ENCODE results near the gene SCML2. TPM values are rescaled to one million over a fixed set of nuclear protein-coding genes. Genes with fewer than 3 reads are reported as not detected.

The SCML2 gene
- polyA plus RNA-seq, 3 donors = 0.27 to 0.41 (median 0.27) TPM

DNA sequence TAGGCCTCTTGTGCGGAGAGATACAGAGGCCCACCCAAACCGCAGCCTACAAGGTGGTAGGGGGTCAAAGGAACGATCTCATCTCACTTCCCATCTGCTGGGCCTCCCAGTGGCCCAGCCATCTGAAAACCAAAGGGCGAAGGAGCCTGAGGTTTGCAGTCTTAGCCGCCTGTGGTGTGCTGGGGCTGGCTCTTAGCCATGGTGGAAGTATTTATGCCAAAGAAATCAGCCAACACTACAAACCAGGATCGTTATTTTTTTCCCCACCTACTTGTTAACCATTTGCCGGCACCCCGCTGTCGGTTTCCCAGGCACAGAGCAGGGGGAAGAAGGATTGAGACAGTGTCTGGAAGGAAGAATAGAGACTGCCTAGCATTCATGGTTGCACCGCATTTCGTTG, 40.0 kb upstream of the SCML2 start:
- Mint-ChIP-seq H3K4me3 (no peak overlapping the region), H3K27ac (peak overlapping the region in 1 of 7 donors; percentile 3), H3K36me3 (no peaks in the 10 kb centered on the region), H3K4me1 (peaks cover 3% of the 10 kb centered on the region), H3K9me3 (peaks cover 0 to 7% (median 0%) of the 10 kb centered on the region in 7 donors), H3K27me3 (ENCODE audit: low read depth in 3 of 3) (peaks cover 0 to 10% (median 0%) of the 10 kb centered on the region in 3 donors)
- no peak overlapping the region for H3K27ac ChIP-seq (ENCODE audit: low read depth in 1 of 2, low read length in 2 of 2)
- no peaks in the 10 kb centered on the region for H3K36me3 ChIP-seq (replicated peaks in 1 of 2; ENCODE audit: control insufficient read depth in 1 of 2, insufficient read depth in 2 of 2, low read length in 2 of 2)
- H3K9me3 ChIP-seq (replicated peaks in 1 of 2; ENCODE audit: control insufficient read depth in 1 of 2, insufficient read depth in 1 of 2, low read length in 2 of 2) = no peaks in the 10 kb centered on the region
- H3K27me3 ChIP-seq (ENCODE audit: control insufficient read depth in 2 of 2, insufficient read depth in 2 of 2, low read length in 2 of 2) = no peaks in the 10 kb centered on the region
- H3K79me2 ChIP-seq (ENCODE audit: insufficient read depth, low read length) = no peaks in the 10 kb centered on the region
- no peak overlapping the region for H3K9ac ChIP-seq (ENCODE audit: insufficient read depth, low read length, poor library complexity, severe bottlenecking)
- no peak overlapping the region for H3K4me2 ChIP-seq (replicated peaks; ENCODE audit: extremely low read depth, low read length, poor library complexity, severe bottlenecking)
- TF ChIP-seq, protein P1, sequence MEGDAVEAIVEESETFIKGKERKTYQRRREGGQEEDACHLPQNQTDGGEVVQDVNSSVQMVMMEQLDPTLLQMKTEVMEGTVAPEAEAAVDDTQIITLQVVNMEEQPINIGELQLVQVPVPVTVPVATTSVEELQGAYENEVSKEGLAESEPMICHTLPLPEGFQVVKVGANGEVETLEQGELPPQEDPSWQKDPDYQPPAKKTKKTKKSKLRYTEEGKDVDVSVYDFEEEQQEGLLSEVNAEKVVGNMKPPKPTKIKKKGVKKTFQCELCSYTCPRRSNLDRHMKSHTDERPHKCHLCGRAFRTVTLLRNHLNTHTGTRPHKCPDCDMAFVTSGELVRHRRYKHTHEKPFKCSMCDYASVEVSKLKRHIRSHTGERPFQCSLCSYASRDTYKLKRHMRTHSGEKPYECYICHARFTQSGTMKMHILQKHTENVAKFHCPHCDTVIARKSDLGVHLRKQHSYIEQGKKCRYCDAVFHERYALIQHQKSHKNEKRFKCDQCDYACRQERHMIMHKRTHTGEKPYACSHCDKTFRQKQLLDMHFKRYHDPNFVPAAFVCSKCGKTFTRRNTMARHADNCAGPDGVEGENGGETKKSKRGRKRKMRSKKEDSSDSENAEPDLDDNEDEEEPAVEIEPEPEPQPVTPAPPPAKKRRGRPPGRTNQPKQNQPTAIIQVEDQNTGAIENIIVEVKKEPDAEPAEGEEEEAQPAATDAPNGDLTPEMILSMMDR (IDR thresholded peaks at IDR 0.05) = no peak
- no peaks in the 10 kb centered on the region for H4K20me1 ChIP-seq (ENCODE audit: insufficient read depth, low read length)
- H3K4me1 ChIP-seq (ENCODE audit: control insufficient read depth in 1 of 2, insufficient read depth in 2 of 2, low read length in 2 of 2) = no peaks in the 10 kb centered on the region
- no peak for DNase-seq
- H2AFZ ChIP-seq (ENCODE audit: insufficient read depth, low read depth, low read length, poor library complexity, severe bottlenecking) = no peak overlapping the region
- H3K4me3 ChIP-seq (replicated peaks in 1 of 3; ENCODE audit: low read depth in 2 of 3, low read length in 3 of 3) = no peak overlapping the region
- intact Hi-C loops (cut with micrococcal nuclease) = loop anchor here (5.0 to 10.0 kb wide), 3 partner anchors 500 to 938 kb away; no protein-coding TSS in a partner anchor
- WGBS (ENCODE audit: insufficient coverage) = no CpG with 5 or more reads among the region's 11 CpGs

- H3K27me3 ChIP-seq (ENCODE audit: control insufficient read depth in 2 of 2, insufficient read depth in 2 of 2, low read length in 2 of 2) = no peaks in the 10 kb centered on the region
- peak overlapping the region in 1 of 7 donors; percentile 63 for H3K27ac Mint-ChIP-seq
- H2AFZ ChIP-seq (ENCODE audit: insufficient read depth, low read depth, low read length, poor library complexity, severe bottlenecking) = no peak overlapping the region
- peaks cover 0 to 2% (median 0%) of the 10 kb centered on the region in 3 donors for H3K27me3 Mint-ChIP-seq (ENCODE audit: low read depth in 3 of 3)
- no peaks in the 10 kb centered on the region for H3K4me1 ChIP-seq (ENCODE audit: control insufficient read depth in 1 of 2, insufficient read depth in 2 of 2, low read length in 2 of 2)
- H3K4me1 Mint-ChIP-seq = no peaks in the 10 kb centered on the region
- peak overlapping the region in 1 of 2 donors; percentile 51 for H3K4me3 Mint-ChIP-seq
- no peaks in the 10 kb centered on the region for H4K20me1 ChIP-seq (ENCODE audit: insufficient read depth, low read length)
- H3K4me3 ChIP-seq (replicated peaks in 1 of 3; ENCODE audit: low read depth in 2 of 3, low read length in 3 of 3) = no peak overlapping the region
- peak; percentile 47 to 59 (median 51) for DNase-seq
- H3K36me3 Mint-ChIP-seq = no peaks in the 10 kb centered on the region
- WGBS (ENCODE audit: insufficient coverage) = 0% methylated on average over 1 of the region's 9 CpGs
- H3K4me2 ChIP-seq (replicated peaks; ENCODE audit: extremely low read depth, low read length, poor library complexity, severe bottlenecking) = no peak overlapping the region
- peaks cover 0 to 7% (median 0%) of the 10 kb centered on the region in 7 donors for H3K9me3 Mint-ChIP-seq
- no peaks in the 10 kb centered on the region for H3K79me2 ChIP-seq (ENCODE audit: insufficient read depth, low read length)
- H3K9me3 ChIP-seq (replicated peaks in 1 of 2; ENCODE audit: control insufficient read depth in 1 of 2, insufficient read depth in 1 of 2, low read length in 2 of 2) = no peaks in the 10 kb centered on the region
- TF ChIP-seq, protein P1 (IDR thresholded peaks at IDR 0.05) = peak; percentile 61
- intact Hi-C loops (cut with micrococcal nuclease) = loop anchor here (5.0 to 10.0 kb wide), 3 partner anchors 504 to 941 kb away; no protein-coding TSS in a partner anchor
- no peak overlapping the region for H3K27ac ChIP-seq (ENCODE audit: low read depth in 1 of 2, low read length in 2 of 2)
- H3K36me3 ChIP-seq (replicated peaks in 1 of 2; ENCODE audit: control insufficient read depth in 1 of 2, insufficient read depth in 2 of 2, low read length in 2 of 2) = no peaks in the 10 kb centered on the region
- no peak overlapping the region for H3K9ac ChIP-seq (ENCODE audit: insufficient read depth, low read length, poor library complexity, severe bottlenecking)
Observed at GRCh38 chrX:18390941-18391538, 36.6 kb upstream of the SCML2 start.
